GM18526 (cell line): ENCODE data around the gene ATP6V0D1.

Experiments
- POLR2A ChIP-seq: IDR thresholded peaks from 3 replicates; pipeline ENCODE4 v1.6.1; 2011; ENCODE audit not compliant: insufficient read length; ENCODE audit errors: extremely low read depth

Gene ATP6V0D1

GRCh38 chr16:67399749-67400704 is 80.9 kb downstream of the ATP6V0D1 start:
- TF ChIP-seq POLR2A = no peak

- no peak for TF ChIP-seq POLR2A
Observed at GRCh38 chr16:67399218-67399733, 81.7 kb downstream of the ATP6V0D1 start.

GRCh38 chr16:67398546-67399217 is 82.3 kb downstream of the ATP6V0D1 start:
- TF ChIP-seq POLR2A = no peak

GRCh38 chr16:67397812-67398545 is 83.0 kb downstream of the ATP6V0D1 start:
- TF ChIP-seq POLR2A = no peak

GRCh38 chr16:67397036-67397801 is 83.7 kb downstream of the ATP6V0D1 start:
- TF ChIP-seq POLR2A = no peak

DNA sequence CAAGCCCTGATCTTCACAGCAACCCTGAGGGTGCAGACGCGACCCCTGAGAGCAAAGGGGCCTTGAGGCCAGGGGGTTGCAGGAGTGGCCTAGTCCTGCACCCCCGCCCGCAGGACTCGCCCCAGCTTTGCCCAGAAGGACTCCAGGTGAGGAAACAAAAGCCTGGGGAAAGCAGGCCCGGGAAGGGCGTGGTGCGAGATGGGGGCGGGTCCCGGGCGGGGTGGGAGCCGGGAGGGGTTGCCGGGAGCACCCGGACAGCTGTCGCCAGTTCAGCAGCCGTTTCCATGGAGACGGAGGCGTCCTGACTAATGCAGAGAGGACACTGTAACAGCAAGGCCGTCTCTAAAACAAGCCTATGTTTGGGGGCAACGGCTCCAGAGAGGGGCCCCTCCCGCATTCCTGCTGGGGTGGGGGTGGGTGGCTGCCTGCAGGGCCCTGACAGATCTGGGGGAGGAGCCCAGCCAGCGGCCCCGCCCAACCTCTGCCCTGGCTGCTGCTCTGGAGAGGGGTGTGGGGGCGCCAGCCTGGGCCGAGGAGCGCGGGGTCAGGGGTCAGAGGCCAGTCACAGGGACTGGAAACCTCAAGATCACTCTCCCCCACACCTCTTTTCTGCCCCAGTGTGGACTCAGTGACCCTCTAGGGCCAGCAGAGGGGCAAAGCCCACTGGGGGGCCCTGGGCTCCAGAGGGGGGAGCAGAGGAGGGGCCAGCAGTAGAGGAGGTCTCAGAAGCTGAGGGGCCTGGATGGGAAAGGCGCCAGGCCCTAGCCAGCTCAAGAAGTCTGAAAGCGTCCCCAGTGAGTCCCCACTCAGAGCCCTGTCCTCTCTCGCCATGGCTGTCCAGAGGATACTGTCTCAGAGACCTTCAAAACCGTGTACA is 84.6 kb downstream of the ATP6V0D1 start:
- no peak for TF ChIP-seq POLR2A

GRCh38 chr16:67395458-67396158 is 85.3 kb downstream of the ATP6V0D1 start:
- no peak for TF ChIP-seq POLR2A

- TF ChIP-seq POLR2A = no peak
Observed at GRCh38 chr16:67395105-67395457, 85.9 kb downstream of the ATP6V0D1 start.

- no peak for TF ChIP-seq POLR2A
Observed at GRCh38 chr16:67394155-67395104, 86.5 kb downstream of the ATP6V0D1 start.

DNA sequence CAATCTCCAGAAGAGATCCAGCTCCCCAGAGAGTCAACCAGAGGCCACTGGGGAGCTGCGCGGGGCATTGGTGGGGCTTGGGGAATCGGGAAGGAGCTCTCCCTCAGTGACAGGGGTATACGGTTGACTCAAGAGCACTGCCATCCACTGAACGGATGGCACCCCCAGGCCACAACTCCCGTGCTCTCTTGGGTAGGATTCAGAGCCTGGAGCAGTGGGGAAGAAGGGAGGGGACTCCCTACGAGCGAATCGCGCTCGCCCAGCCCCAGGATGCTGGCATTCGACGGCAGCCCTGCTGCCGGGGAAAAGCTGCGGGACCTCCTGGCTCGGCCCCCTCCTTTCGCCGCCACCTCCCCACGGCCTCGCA is 87.2 kb downstream of the ATP6V0D1 start:
- TF ChIP-seq POLR2A = no peak

- no peak for TF ChIP-seq POLR2A
Observed at GRCh38 chr16:67393111-67393787, 87.7 kb downstream of the ATP6V0D1 start, which contains the start of gene TPPP3. TPPP3 (minus strand) TSS chr16:67393498; CDS start chr16:67391111, 2,387 bp downstream.
